Right cardiac atrium (tissue), 5 donors: ENCODE measurements around the gene RPP14. TPM values are rescaled to one million over a fixed set of nuclear protein-coding genes. Genes with fewer than 3 reads are reported as not detected.
"Not testable (repeated sequence)": the region's sequence is repeated elsewhere in the genome, so short reads cannot be mapped to it uniquely, and the experiment has no call there.

ENCODE experiments used
- ATAC-seq, 2 donors: fragments of 200-7000 bp; cut with Tn5 transposase; one replicate each; pipeline versions ENCODE4 v1.8.0 to v1.9.1; 2020; ENCODE audit warnings: moderate library complexity in 2 of 2, mild to moderate bottlenecking in 1 of 2
- DNase-seq, 3 donors: peaks; one replicate each; pipeline ENCODE4 v3.0.0-alpha.2; 2020
- H3K27ac ChIP-seq: one replicate; pipeline ENCODE4 v1.5.1; 2013; ENCODE audit warnings: mild to moderate bottlenecking, low read length, control low read depth, moderate library complexity
- H3K27me3 ChIP-seq: one replicate; pipeline ENCODE4 v1.6.1; 2013; ENCODE audit not compliant: control insufficient read depth, insufficient read depth
- H3K4me1 ChIP-seq: one replicate; pipeline ENCODE4 v1.6.1; 2013; ENCODE audit warnings: low read length; ENCODE audit not compliant: control insufficient read depth, insufficient read depth
- H3K4me3 ChIP-seq: one replicate; pipeline ENCODE4 v1.5.1; 2013; ENCODE audit warnings: low read length, control low read depth
- H3K9me3 ChIP-seq: one replicate; pipeline ENCODE4 v1.6.1; 2013; ENCODE audit warnings: low read length; ENCODE audit not compliant: control insufficient read depth
- WGBS: extraction: QIAGEN DNeasy Blood & Tissue Kit; methylation state at CpG from one replicate; pipeline ENCODE4 v1.1.7; 2013; 5-methylcytosine and 5-hydroxymethylcytosine counted together
- intact Hi-C, 4 donors: fragments of 100-400 bp; cut with DNase I; formaldehyde crosslinking; loops; one replicate each; pipeline versions ENCODE4 v1.11.0 to v1.14.0; 2022 to 2023
- polyA plus RNA-seq: library from polyadenylated mRNA; stranded (reverse); fragments of 200-250 nt; gene quantifications from one replicate; pipeline ENCODE4 v1.2.3, GENCODE V29; 2013
- total RNA-seq, 4 donors: library from RNA; stranded (reverse); fragmentation: NEBNext Ultra II Directional; extraction: Animal tissue kit (Norgen Biotek cat#: 25700); gene quantifications; one replicate each; pipeline ENCODE4 v1.2.1, GENCODE V29; 2021
- donor health status: healthy with polysubstance abuse.
- donor health status: DM: no; HTN: yes; CAD: no.
- donor health status: DM: no; HTN: no; CAD: no.
- donor health status: DM: no; HTN: yes; CAD: no; lungs with severe emphysema.
- donor health status: DM: yes; HTN: yes; CAD: no.

The RPP14 gene
- total and polyA plus RNA-seq, 5 donors: 15.7 to 26.0 (median 19.6) TPM

DNA sequence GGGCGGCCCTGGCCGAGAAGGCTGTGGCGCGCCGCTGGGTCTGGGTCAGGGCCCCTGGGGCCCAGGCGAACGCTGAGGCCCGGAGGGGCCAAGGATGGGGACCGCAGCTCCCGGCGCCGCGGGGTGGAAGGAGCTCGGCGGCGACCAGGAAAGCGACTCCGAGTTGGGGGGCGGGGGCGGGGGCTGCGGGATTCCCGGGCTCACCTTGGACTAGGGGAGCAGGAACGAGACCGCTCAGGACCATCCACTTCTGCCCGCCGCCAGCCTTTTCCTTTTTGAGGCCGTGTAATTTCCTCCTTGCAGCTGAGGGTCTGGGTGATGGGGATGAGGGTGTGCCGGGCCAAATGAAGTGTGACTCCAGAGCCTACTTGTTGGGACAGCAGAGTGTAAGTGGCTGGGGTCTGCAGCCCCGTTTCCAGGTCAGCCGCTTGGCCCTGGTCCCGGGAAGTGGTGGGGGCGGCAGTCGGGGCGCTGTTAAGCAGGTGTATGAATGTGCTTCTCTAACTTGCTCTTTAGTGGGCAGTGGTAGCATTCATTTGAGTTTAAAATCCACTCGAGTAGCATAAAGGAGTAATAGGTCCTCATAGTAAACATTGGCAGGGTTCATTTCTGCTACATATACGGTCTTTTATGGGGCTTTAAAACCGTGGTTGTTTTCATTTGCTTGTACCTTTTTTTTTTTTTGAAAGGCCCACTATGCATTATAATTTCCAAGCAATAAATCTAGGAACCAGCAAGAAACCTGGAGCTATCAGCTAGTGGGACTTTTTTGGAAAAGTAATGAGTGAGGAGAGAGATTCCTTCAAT, 27.4 kb downstream of the RPP14 start:
- H3K4me1 ChIP-seq: peaks cover 4% of the 10 kb centered on the region
- intact Hi-C loops: loop anchor here in 2 of 4 donors (5.0 kb wide), 2 partner anchors 79 to 159 kb away; partner anchors contain the start of gene KCTD6 (in 1 of the 2)

DNA sequence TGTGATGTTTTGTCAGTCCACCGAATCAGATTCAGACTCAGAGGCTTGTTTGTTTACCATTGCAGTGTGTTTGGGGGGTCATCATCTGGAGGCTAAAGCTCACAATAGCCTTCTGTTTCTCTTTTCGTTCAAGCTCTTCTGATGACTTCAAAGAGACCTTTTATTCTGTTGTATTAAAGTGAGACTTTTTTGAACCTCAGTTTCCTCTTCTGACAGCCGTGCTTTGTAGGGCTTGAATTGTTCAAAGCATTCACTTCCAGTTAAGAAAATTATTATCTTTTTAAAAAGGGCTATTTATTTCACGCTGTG, 27.9 kb downstream of the RPP14 start:
- Histone ChIP-seq H3K9me3 (no peaks in the 10 kb centered on the region), H3K27me3 (no peaks in the 10 kb centered on the region), H3K27ac (no peak overlapping the region), H3K4me3 (peak overlapping the region; percentile 92), H3K4me1 (peaks cover 4% of the 10 kb centered on the region)
- DNase-seq (no peak), ATAC-seq (no peak)
- intact Hi-C loops: loop anchor here in 2 of 4 donors (5.0 kb wide), 2 partner anchors 78 to 158 kb away; partner anchors contain the start of gene KCTD6 (in 1 of the 2)
- 33% methylated on average over 4 of the region's 4 CpGs for WGBS

More for the DNA sequence above, 27.4 kb downstream of the RPP14 start:
- Histone ChIP-seq H3K4me3 (peak overlapping the region; percentile 92), H3K9me3 (no peaks in the 10 kb centered on the region), H3K27ac (peak overlapping the region; percentile 41), H3K27me3 (no peaks in the 10 kb centered on the region)
- 1% methylated on average over 37 of the region's 37 CpGs for WGBS
- DNase-seq (peak in 2 of 3 donors; percentile 58 to 60), ATAC-seq (peak; percentile 5 to 17)

- Histone ChIP-seq H3K9me3 (no peaks in the 10 kb centered on the region), H3K27ac (no peak overlapping the region), H3K27me3 (no peaks in the 10 kb centered on the region), H3K4me1 (peaks cover 4% of the 10 kb centered on the region), H3K4me3 (peak overlapping the region; percentile 92)
- DNase-seq: no peak
- intact Hi-C loops: loop anchor here in 2 of 4 donors (5.0 kb wide), 2 partner anchors 78 to 158 kb away; partner anchors contain the start of gene KCTD6 (in 1 of the 2)
- 78% methylated on average over 1 of the region's 1 CpG for WGBS
- no peak for ATAC-seq
These were observed 28.4 kb downstream of the RPP14 start for GRCh38 chr3:58334506-58334884.

- WGBS: 40% methylated on average over 1 of the region's 1 CpG
- Histone ChIP-seq H3K4me1 (peaks cover 4% of the 10 kb centered on the region), H3K27ac (peak overlapping the region; percentile 81), H3K4me3 (no peak overlapping the region), H3K27me3 (no peaks in the 10 kb centered on the region), H3K9me3 (no peaks in the 10 kb centered on the region)
- no peak for DNase-seq
- intact Hi-C loops: no loop called here
- no peak for ATAC-seq
These were observed 29.6 kb downstream of the RPP14 start for GRCh38 chr3:58335652-58335947.

GRCh38 chr3:58336135-58336882, 30.3 kb downstream of the RPP14 start:
- Histone ChIP-seq H3K9me3 (no peaks in the 10 kb centered on the region), H3K27ac (no peak overlapping the region), H3K4me3 (no peak overlapping the region), H3K27me3 (no peaks in the 10 kb centered on the region), H3K4me1 (peaks cover 4% of the 10 kb centered on the region)
- DNase-seq (no peak), ATAC-seq (no peak)
- intact Hi-C loops: no loop called here
- 97% methylated on average over 3 of the region's 3 CpGs for WGBS

DNA sequence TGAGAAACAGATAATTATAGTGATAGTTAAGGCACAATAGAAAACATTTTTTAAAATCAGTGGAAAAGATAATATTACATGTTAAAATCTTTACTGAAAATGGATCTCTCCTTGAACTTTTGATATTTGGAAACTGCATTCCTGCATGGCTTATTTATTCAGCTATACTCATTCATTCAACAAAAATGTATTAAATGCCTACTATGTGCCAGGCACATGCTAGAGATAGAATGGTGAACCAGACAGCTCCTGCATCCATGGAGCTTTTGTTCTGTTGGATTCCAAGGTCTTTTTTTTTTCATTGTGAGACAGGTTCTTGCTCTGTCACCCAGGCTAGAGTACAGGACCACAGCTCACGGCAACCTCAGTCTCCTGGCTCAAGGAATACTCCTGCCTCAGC, 31.1 kb downstream of the RPP14 start:
- Histone ChIP-seq H3K27ac (no peak overlapping the region), H3K9me3 (no peaks in the 10 kb centered on the region), H3K27me3 (no peaks in the 10 kb centered on the region), H3K4me3 (no peak overlapping the region), H3K4me1 (peaks cover 1% of the 10 kb centered on the region)
- WGBS: 92% methylated on average over 1 of the region's 1 CpG
- no peak for DNase-seq
- no peak for ATAC-seq
- intact Hi-C loops: no loop called here

GRCh38 chr3:58339146-58339545, 33.1 kb downstream of the RPP14 start:
- H3K27ac ChIP-seq, H3K4me3 ChIP-seq, H3K27me3 ChIP-seq, ATAC-seq, intact Hi-C loops, H3K4me1 ChIP-seq, DNase-seq, H3K9me3 ChIP-seq: not testable (repeated sequence)
- whole genome bisulfite sequencing: 92% methylated on average over 12 of the region's 12 CpGs

- 96% methylated on average over 3 of the region's 3 CpGs for WGBS
- Histone ChIP-seq H3K4me3 (no peak overlapping the region), H3K9me3 (no peaks in the 10 kb centered on the region), H3K4me1 (no peaks in the 10 kb centered on the region), H3K27ac (no peak overlapping the region), H3K27me3 (no peaks in the 10 kb centered on the region)
- intact Hi-C loops: no loop called here
- DNase-seq (no peak), ATAC-seq (no peak)
These were observed 34.7 kb downstream of the RPP14 start for GRCh38 chr3:58340594-58341244.

DNA sequence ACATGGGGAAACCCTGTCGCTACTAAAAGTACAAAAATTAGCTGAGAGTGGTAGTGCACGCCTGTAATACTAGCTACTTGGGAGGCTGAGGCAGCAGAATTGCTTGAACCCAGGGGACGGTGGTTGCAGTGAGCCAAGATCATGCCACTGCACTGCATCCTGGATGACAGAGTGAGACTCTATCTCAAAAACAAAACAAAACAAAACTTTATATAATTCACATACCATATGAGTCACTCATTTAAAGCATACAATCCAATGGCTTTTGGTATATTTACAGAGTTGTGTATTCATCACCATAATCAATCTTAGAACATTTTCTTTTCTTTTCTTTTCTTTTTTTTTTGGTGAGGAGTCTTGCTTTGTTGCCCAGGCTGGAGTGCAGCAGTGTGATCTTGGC, 35.3 kb downstream of the RPP14 start:
- no peak overlapping the region for H3K27ac ChIP-seq
- H3K4me1 ChIP-seq: no peaks in the 10 kb centered on the region
- H3K9me3 ChIP-seq: no peaks in the 10 kb centered on the region
- no peak for DNase-seq
- no peak for ATAC-seq
- H3K27me3 ChIP-seq: no peaks in the 10 kb centered on the region
- 90% methylated on average over 3 of the region's 3 CpGs for WGBS
- intact Hi-C loops: no loop called here
- no peak overlapping the region for H3K4me3 ChIP-seq

- H3K27ac ChIP-seq: no peak overlapping the region
- DNase-seq (no peak), ATAC-seq (no peak)
- 92% methylated on average over 5 of the region's 5 CpGs for WGBS
- no peaks in the 10 kb centered on the region for H3K27me3 ChIP-seq
- intact Hi-C loops: no loop called here
- no peaks in the 10 kb centered on the region for H3K4me1 ChIP-seq
- no peaks in the 10 kb centered on the region for H3K9me3 ChIP-seq
- no peak overlapping the region for H3K4me3 ChIP-seq
These were observed 36.6 kb downstream of the RPP14 start for GRCh38 chr3:58342676-58343075.

GRCh38 chr3:58345457-58345856, 39.4 kb downstream of the RPP14 start:
- no peaks in the 10 kb centered on the region for H3K27me3 ChIP-seq
- H3K27ac ChIP-seq: no peak overlapping the region
- no peak for DNase-seq
- intact Hi-C loops: no loop called here
- WGBS: 96% methylated on average over 4 of the region's 4 CpGs
- H3K4me3 ChIP-seq: no peak overlapping the region
- ATAC-seq: no peak
- no peaks in the 10 kb centered on the region for H3K9me3 ChIP-seq
- H3K4me1 ChIP-seq: no peaks in the 10 kb centered on the region
